Gastroesophageal sphincter (tissue), 4 donors: ENCODE results near the gene CEP68. TPM values are rescaled to one million over a fixed set of nuclear protein-coding genes. Genes with fewer than 3 reads are reported as not detected.

ENCODE experiments used
- ATAC-seq: fragments of 150-250 bp; one replicate; pipeline ENCODE4 v1.9.1; 2016; ENCODE audit warnings: mild to moderate bottlenecking, moderate library complexity
- H3K27ac ChIP-seq, 4 donors: fragments of 200-600 bp; sonication (generic) in 3 of 4; 1 replicate in 3 of 4; 2 replicates in 1 of 4; pipeline ENCODE4 v1.5.1; 2016 to 2019
- H3K27me3 ChIP-seq: fragments of 200-600 bp; sonication (generic); one replicate; pipeline ENCODE4 v1.5.1; 2019
- H3K36me3 ChIP-seq, 2 donors: fragments of 200-600 bp; sonication (generic); one replicate each; pipeline ENCODE4 v1.5.1; 2019; ENCODE audit warnings: control low read depth in 1 of 2
- H3K4me1 ChIP-seq, 3 donors: fragments of 200-600 bp; sonication (generic); 1 replicate in 2 of 3; 2 replicates in 1 of 3; pipeline ENCODE4 v1.5.1; 2016 to 2019; ENCODE audit warnings: control low read depth in 2 of 3
- H3K4me3 ChIP-seq, 2 donors: fragments of 200-600 bp; sonication (generic); one replicate each; pipeline ENCODE4 v1.5.1; 2019; ENCODE audit warnings: mild to moderate bottlenecking in 1 of 2, moderate library complexity in 1 of 2
- H3K9me3 ChIP-seq, 3 donors: fragments of 200-600 bp; sonication (generic); one replicate each; pipeline ENCODE4 v1.5.1; 2017 to 2019; ENCODE audit warnings: control low read depth in 2 of 3
- EP300 ChIP-seq: sonication (generic); formaldehyde crosslinking; IDR thresholded peaks from one replicate; pipeline ENCODE4 v1.6.1; 2017; ENCODE audit warnings: antibody characterized with exemption, mild to moderate bottlenecking
- POLR2A ChIP-seq, 2 donors: fragments of 450-650 bp; IDR thresholded peaks; one replicate each; pipeline ENCODE4 v1.6.1; 2017; ENCODE audit warnings: antibody characterized with exemption in 2 of 2, mild to moderate bottlenecking in 2 of 2, moderate library complexity in 1 of 2
- POLR2AphosphoS5 ChIP-seq: sonication (generic); formaldehyde crosslinking; IDR thresholded peaks from one replicate; pipeline ENCODE4 v1.6.1; 2017; ENCODE audit warnings: antibody characterized with exemption
- WGBS, 2 donors: methylation state at CpG; one replicate each; pipeline ENCODE4 v1.1.5; 2018; ENCODE audit warnings: low coverage in 1 of 2; 5-methylcytosine and 5-hydroxymethylcytosine counted together
- total RNA-seq, 4 donors: library from RNA; depleted of rRNA; stranded (reverse); fragments of >200 nt; gene quantifications; one replicate each; pipeline ENCODE4 v1.1.0, GENCODE V29; 2016
- TF ChIP-seq, protein P1 (sequence below), 4 experiments: fragments of 200-600 bp in 2 of 4; fragments of 450-650 bp in 2 of 4; sonication (generic) in 1 of 4; IDR thresholded peaks; one replicate each; pipeline ENCODE4 v1.5.1; 2017 to 2019; ENCODE audit warnings: antibody characterized with exemption in 4 of 4, mild to moderate bottlenecking in 2 of 4, moderate library complexity in 2 of 4

CEP68 gene
- total RNA-seq, 4 donors from 2014 or later: 26.3 to 48.9 (median 30.3) TPM

DNA sequence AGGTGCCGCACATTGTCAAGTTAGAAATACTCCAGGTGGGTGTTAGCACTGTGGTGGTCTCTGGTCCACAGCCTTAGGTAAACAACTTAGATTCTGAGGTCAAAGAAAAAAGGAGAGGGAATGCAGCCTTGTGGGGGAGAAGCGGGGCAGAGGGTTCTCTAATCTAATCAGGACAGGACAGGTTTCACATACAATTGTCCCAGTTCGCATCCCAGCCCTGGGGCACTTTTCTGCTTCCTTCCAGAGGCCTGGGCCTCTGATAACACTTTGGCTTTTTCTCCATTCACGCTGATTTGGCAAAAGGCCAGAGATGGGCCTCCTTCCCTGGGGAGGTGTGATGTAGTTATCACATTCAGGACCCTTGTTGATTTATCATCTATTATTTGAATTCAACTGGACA lies 34.5 kb upstream of the CEP68 start:
- H3K4me3 ChIP-seq: no peak overlapping the region
- no peaks in the 10 kb centered on the region for H3K4me1 ChIP-seq
- TF ChIP-seq EP300 (no peak), POLR2A (IDR thresholded peaks at IDR 0.05) (no peak), POLR2AphosphoS5 (no peak)
- TF ChIP-seq, protein P1, sequence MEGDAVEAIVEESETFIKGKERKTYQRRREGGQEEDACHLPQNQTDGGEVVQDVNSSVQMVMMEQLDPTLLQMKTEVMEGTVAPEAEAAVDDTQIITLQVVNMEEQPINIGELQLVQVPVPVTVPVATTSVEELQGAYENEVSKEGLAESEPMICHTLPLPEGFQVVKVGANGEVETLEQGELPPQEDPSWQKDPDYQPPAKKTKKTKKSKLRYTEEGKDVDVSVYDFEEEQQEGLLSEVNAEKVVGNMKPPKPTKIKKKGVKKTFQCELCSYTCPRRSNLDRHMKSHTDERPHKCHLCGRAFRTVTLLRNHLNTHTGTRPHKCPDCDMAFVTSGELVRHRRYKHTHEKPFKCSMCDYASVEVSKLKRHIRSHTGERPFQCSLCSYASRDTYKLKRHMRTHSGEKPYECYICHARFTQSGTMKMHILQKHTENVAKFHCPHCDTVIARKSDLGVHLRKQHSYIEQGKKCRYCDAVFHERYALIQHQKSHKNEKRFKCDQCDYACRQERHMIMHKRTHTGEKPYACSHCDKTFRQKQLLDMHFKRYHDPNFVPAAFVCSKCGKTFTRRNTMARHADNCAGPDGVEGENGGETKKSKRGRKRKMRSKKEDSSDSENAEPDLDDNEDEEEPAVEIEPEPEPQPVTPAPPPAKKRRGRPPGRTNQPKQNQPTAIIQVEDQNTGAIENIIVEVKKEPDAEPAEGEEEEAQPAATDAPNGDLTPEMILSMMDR (IDR thresholded peaks at IDR 0.05): no peak
- no peaks in the 10 kb centered on the region for H3K27me3 ChIP-seq
- H3K36me3 ChIP-seq: peaks cover 0 to 69% of the 10 kb centered on the region in 2 donors
- H3K27ac ChIP-seq: no peak overlapping the region
- no peaks in the 10 kb centered on the region for H3K9me3 ChIP-seq
- ATAC-seq: no peak
- 62 to 76% methylated on average over 3 to 4 of the region's 4 CpGs for WGBS, 2 donors

DNA sequence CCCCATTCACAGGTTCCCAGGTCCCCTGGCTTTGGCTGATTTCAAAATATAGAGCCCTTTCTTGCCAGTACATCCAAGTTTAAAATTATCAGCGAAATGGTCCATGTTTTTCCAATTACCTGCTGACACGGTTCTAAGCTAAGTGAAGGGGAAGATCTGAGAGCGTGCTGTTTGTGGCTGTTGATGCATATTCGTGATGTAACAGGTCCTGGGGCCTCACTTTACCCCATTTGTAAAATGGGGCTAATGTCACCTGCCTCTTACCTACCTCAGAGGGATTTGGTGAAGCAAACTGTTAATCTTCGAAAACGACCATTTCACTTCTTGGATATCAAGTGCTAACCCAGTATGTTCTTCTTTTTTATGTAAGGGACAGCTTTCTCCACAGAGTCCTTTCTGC lies 34.0 kb upstream of the CEP68 start:
- no peak for ATAC-seq
- TF ChIP-seq POLR2AphosphoS5 (no peak), POLR2A (IDR thresholded peaks at IDR 0.05) (no peak), EP300 (no peak)
- TF ChIP-seq, protein P1 (IDR thresholded peaks at IDR 0.05): no peak
- H3K36me3 ChIP-seq: peaks cover 0 to 64% of the 10 kb centered on the region in 2 donors

DNA sequence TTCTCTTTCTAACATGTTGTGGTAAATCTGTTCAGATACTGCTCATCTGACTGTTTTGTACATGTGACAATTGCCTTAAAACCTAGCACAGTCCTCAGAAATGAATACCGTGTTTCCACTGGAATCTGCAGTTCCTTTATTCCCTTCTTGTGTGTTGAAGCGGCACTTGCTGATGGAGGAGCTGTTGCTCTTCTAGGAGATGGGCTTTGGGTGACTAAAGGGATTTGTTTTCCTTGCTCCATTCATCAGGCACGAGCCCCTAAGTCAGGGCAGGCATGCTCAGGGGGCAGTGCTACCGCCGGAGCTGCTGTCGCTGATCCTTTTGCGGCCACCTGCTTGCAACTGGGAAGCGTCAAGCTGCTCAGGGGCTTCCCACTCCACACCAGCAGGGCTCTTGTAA lies 32.5 kb upstream of the CEP68 start:
- no peaks in the 10 kb centered on the region for H3K27me3 ChIP-seq
- H3K4me1 ChIP-seq: no peaks in the 10 kb centered on the region
- H3K36me3 ChIP-seq: peaks cover 0 to 49% of the 10 kb centered on the region in 2 donors
- ATAC-seq: no peak
- no peak overlapping the region for H3K27ac ChIP-seq
- no peak overlapping the region for H3K4me3 ChIP-seq
- H3K9me3 ChIP-seq: no peaks in the 10 kb centered on the region
- TF ChIP-seq, protein P1 (IDR thresholded peaks at IDR 0.05): no peak
- WGBS, 2 donors: 69% methylated on average over 4 of the region's 8 CpGs; no CpG with 5 or more reads in 1 of the 2 donors

More for the DNA sequence above, 34.0 kb upstream of the CEP68 start:
- no peak overlapping the region for H3K27ac ChIP-seq
- WGBS, 2 donors: 77 to 100% methylated on average over 4 of the region's 6 CpGs
- H3K4me3 ChIP-seq: no peak overlapping the region
- H3K4me1 ChIP-seq: no peaks in the 10 kb centered on the region
- no peaks in the 10 kb centered on the region for H3K9me3 ChIP-seq
- H3K27me3 ChIP-seq: no peaks in the 10 kb centered on the region

DNA sequence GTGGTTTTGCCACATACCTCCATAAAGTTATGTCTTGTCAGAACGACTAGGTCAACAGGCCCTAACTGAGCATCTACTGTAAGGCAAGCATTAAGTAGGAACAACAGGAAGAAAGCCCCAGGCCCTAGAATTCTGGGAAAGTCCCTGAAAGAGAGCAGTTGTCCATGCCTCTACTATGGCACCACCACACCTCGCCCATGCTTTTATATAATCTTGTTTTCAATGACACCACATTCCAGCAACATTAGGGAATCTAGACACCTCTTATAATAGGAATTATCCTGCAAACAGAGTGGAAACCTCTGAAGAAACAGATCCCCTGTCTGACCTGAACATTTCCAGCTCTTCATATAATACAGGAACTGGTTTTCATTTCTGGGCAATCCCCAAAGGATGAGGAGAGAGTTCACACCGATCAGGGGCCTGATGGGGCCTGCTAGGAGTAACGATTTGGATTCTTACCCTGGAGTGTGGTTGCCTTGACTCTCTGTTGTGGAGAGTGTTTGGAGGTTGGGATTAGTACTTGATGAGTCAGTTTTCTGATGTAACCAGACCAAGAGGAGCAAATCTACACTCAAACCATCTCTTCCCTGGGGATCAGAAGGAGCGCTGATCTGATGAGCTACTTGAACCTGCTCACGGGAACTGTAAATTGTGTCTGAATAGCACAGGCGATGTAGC lies 31.9 kb upstream of the CEP68 start:
- TF ChIP-seq POLR2A (IDR thresholded peaks at IDR 0.05) (no peak), POLR2AphosphoS5 (no peak), EP300 (no peak)
- TF ChIP-seq, protein P1 (IDR thresholded peaks at IDR 0.05): no peak
- no peak overlapping the region for H3K4me3 ChIP-seq
- peaks cover 0 to 43% of the 10 kb centered on the region in 2 donors for H3K36me3 ChIP-seq
- no peaks in the 10 kb centered on the region for H3K9me3 ChIP-seq
- WGBS, 2 donors: 82 to 88% methylated on average over 3 to 5 of the region's 7 CpGs
- no peaks in the 10 kb centered on the region for H3K4me1 ChIP-seq
- H3K27me3 ChIP-seq: no peaks in the 10 kb centered on the region
- H3K27ac ChIP-seq: no peak overlapping the region
- no peak for ATAC-seq

DNA sequence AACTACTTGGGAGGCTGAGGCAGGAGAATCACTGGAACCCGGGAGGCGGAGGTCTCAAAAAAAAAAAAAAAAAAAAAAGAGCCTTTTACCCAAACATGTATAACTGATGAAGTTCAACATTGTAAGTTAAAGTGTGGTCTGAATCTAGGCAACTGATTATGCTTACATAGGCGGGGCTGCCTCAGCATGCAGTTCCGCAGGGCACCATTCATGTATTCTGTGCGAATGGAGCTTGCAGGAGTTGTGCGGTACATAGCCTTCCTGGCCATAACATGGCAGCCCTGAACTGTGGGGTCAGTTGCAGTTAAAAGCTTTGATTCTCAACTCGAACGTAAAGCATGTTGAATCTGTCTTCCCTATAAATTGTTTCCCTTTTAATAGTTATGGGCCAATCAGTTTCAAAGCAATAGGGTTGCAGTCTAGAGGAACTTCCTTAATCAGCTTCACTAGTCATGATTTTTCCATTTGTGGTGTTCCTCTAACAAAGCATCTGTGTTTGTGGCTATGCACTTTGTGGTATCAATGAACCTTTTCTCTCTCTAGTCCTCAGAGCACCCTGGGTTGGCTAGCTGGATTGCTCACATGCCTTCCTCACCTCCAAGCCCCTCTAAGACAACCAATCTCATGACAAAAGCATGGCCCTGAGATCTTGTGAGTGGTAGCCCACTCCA lies 30.6 kb upstream of the CEP68 start:
- no peaks in the 10 kb centered on the region for H3K4me1 ChIP-seq
- 89 to 92% methylated on average over 4 to 7 of the region's 8 CpGs for WGBS, 2 donors
- no peaks in the 10 kb centered on the region for H3K9me3 ChIP-seq
- no peak for TF ChIP-seq POLR2A (IDR thresholded peaks at IDR 0.05)
- no peak for TF ChIP-seq POLR2AphosphoS5
- TF ChIP-seq EP300: no peak
- TF ChIP-seq, protein P1 (IDR thresholded peaks at IDR 0.05): no peak
- no peaks in the 10 kb centered on the region for H3K27me3 ChIP-seq
- no peak overlapping the region for H3K27ac ChIP-seq
- ATAC-seq: no peak
- no peak overlapping the region for H3K4me3 ChIP-seq
- H3K36me3 ChIP-seq: peaks cover 0 to 30% of the 10 kb centered on the region in 2 donors
